ENCODE data around the gene VPS35L.

The VPS35L gene

GRCh38 chr16:19680881-19681340, 125.4 kb downstream of the VPS35L start:
- Histone ChIP-seq H3K27ac (ENCODE audit: low read depth, low read length) (no peak overlapping the region), H3K9ac (ENCODE audit: low read depth, low read length) (no peak overlapping the region), H3K36me3 (ENCODE audit: control insufficient read depth, insufficient read depth, low read length) (peaks cover 48% of the 10 kb centered on the region), H3K27me3 (ENCODE audit: control insufficient read depth, insufficient read depth, low read length) (no peaks in the 10 kb centered on the region), H3K4me3 (ENCODE audit: low read depth, low read length) (no peak overlapping the region), H3K9me3 (ENCODE audit: control insufficient read depth, insufficient read depth, low read length) (peaks cover 5% of the 10 kb centered on the region), H3K4me1 (ENCODE audit: control insufficient read depth, insufficient read depth, low read length) (no peaks in the 10 kb centered on the region)

GRCh38 chr16:19681637-19682036, 126.1 kb downstream of the VPS35L start:
- H3K36me3 ChIP-seq (ENCODE audit: control insufficient read depth, insufficient read depth, low read length), result peaks cover 53% of the 10 kb centered on the region
- H3K4me1 ChIP-seq (ENCODE audit: control insufficient read depth, insufficient read depth, low read length), result no peaks in the 10 kb centered on the region
- no peak overlapping the region for H3K4me3 ChIP-seq (ENCODE audit: low read depth, low read length)
- H3K27ac ChIP-seq (ENCODE audit: low read depth, low read length), result no peak overlapping the region
- H3K27me3 ChIP-seq (ENCODE audit: control insufficient read depth, insufficient read depth, low read length), result no peaks in the 10 kb centered on the region
- no peak overlapping the region for H3K9ac ChIP-seq (ENCODE audit: low read depth, low read length)
- H3K9me3 ChIP-seq (ENCODE audit: control insufficient read depth, insufficient read depth, low read length), result peaks cover 5% of the 10 kb centered on the region

- no peak overlapping the region for H3K4me3 ChIP-seq (ENCODE audit: low read depth, low read length)
- H3K9ac ChIP-seq (ENCODE audit: low read depth, low read length), result no peak overlapping the region
- peaks cover 57% of the 10 kb centered on the region for H3K36me3 ChIP-seq (ENCODE audit: control insufficient read depth, insufficient read depth, low read length)
- no peaks in the 10 kb centered on the region for H3K4me1 ChIP-seq (ENCODE audit: control insufficient read depth, insufficient read depth, low read length)
- H3K27ac ChIP-seq (ENCODE audit: low read depth, low read length), result no peak overlapping the region
- peaks cover 5% of the 10 kb centered on the region for H3K9me3 ChIP-seq (ENCODE audit: control insufficient read depth, insufficient read depth, low read length)
- H3K27me3 ChIP-seq (ENCODE audit: control insufficient read depth, insufficient read depth, low read length), result no peaks in the 10 kb centered on the region
These were observed 128.1 kb downstream of the VPS35L start for GRCh38 chr16:19683453-19684236.

- Histone ChIP-seq H3K9ac (ENCODE audit: low read depth, low read length) (no peak overlapping the region), H3K36me3 (ENCODE audit: control insufficient read depth, insufficient read depth, low read length) (peaks cover 58% of the 10 kb centered on the region), H3K4me3 (ENCODE audit: low read depth, low read length) (no peak overlapping the region), H3K27ac (ENCODE audit: low read depth, low read length) (no peak overlapping the region), H3K9me3 (ENCODE audit: control insufficient read depth, insufficient read depth, low read length) (peaks cover 5% of the 10 kb centered on the region), H3K27me3 (ENCODE audit: control insufficient read depth, insufficient read depth, low read length) (no peaks in the 10 kb centered on the region), H3K4me1 (ENCODE audit: control insufficient read depth, insufficient read depth, low read length) (no peaks in the 10 kb centered on the region)
These were observed 129.7 kb downstream of the VPS35L start for GRCh38 chr16:19685176-19685575.

GRCh38 chr16:19687279-19687678, 131.8 kb downstream of the VPS35L start:
- peaks cover 5% of the 10 kb centered on the region for H3K9me3 ChIP-seq (ENCODE audit: control insufficient read depth, insufficient read depth, low read length)
- peak overlapping the region; percentile 47 for H3K27ac ChIP-seq (ENCODE audit: low read depth, low read length)
- H3K27me3 ChIP-seq (ENCODE audit: control insufficient read depth, insufficient read depth, low read length), result no peaks in the 10 kb centered on the region
- no peak overlapping the region for H3K9ac ChIP-seq (ENCODE audit: low read depth, low read length)
- H3K4me3 ChIP-seq (ENCODE audit: low read depth, low read length), result no peak overlapping the region
- peaks cover 65% of the 10 kb centered on the region for H3K36me3 ChIP-seq (ENCODE audit: control insufficient read depth, insufficient read depth, low read length)
- H3K4me1 ChIP-seq (ENCODE audit: control insufficient read depth, insufficient read depth, low read length), result no peaks in the 10 kb centered on the region

- Histone ChIP-seq H3K27me3 (ENCODE audit: control insufficient read depth, insufficient read depth, low read length) (no peaks in the 10 kb centered on the region), H3K27ac (ENCODE audit: low read depth, low read length) (no peak overlapping the region), H3K36me3 (ENCODE audit: control insufficient read depth, insufficient read depth, low read length) (peaks cover 60% of the 10 kb centered on the region), H3K9me3 (ENCODE audit: control insufficient read depth, insufficient read depth, low read length) (peaks cover 5% of the 10 kb centered on the region), H3K4me3 (ENCODE audit: low read depth, low read length) (no peak overlapping the region), H3K4me1 (ENCODE audit: control insufficient read depth, insufficient read depth, low read length) (no peaks in the 10 kb centered on the region), H3K9ac (ENCODE audit: low read depth, low read length) (no peak overlapping the region)
These were observed 133.0 kb downstream of the VPS35L start for GRCh38 chr16:19688396-19689024.

- H3K36me3 ChIP-seq (ENCODE audit: control insufficient read depth, insufficient read depth, low read length), result peaks cover 52% of the 10 kb centered on the region
- no peak overlapping the region for H3K27ac ChIP-seq (ENCODE audit: low read depth, low read length)
- H3K4me1 ChIP-seq (ENCODE audit: control insufficient read depth, insufficient read depth, low read length), result no peaks in the 10 kb centered on the region
- H3K9ac ChIP-seq (ENCODE audit: low read depth, low read length), result no peak overlapping the region
- H3K27me3 ChIP-seq (ENCODE audit: control insufficient read depth, insufficient read depth, low read length), result no peaks in the 10 kb centered on the region
- H3K4me3 ChIP-seq (ENCODE audit: low read depth, low read length), result no peak overlapping the region
- peaks cover 5% of the 10 kb centered on the region for H3K9me3 ChIP-seq (ENCODE audit: control insufficient read depth, insufficient read depth, low read length)
These were observed 133.8 kb downstream of the VPS35L start for GRCh38 chr16:19689342-19689741.

GRCh38 chr16:19690196-19690595, 134.7 kb downstream of the VPS35L start:
- no peaks in the 10 kb centered on the region for H3K4me1 ChIP-seq (ENCODE audit: control insufficient read depth, insufficient read depth, low read length)
- no peak overlapping the region for H3K4me3 ChIP-seq (ENCODE audit: low read depth, low read length)
- no peak overlapping the region for H3K9ac ChIP-seq (ENCODE audit: low read depth, low read length)
- peaks cover 2% of the 10 kb centered on the region for H3K9me3 ChIP-seq (ENCODE audit: control insufficient read depth, insufficient read depth, low read length)
- H3K27me3 ChIP-seq (ENCODE audit: control insufficient read depth, insufficient read depth, low read length), result no peaks in the 10 kb centered on the region
- H3K36me3 ChIP-seq (ENCODE audit: control insufficient read depth, insufficient read depth, low read length), result peaks cover 47% of the 10 kb centered on the region
- H3K27ac ChIP-seq (ENCODE audit: low read depth, low read length), result no peak overlapping the region

- Histone ChIP-seq H3K36me3 (ENCODE audit: control insufficient read depth, insufficient read depth, low read length) (peaks cover 40% of the 10 kb centered on the region), H3K27me3 (ENCODE audit: control insufficient read depth, insufficient read depth, low read length) (no peaks in the 10 kb centered on the region), H3K27ac (ENCODE audit: low read depth, low read length) (no peak overlapping the region), H3K4me3 (ENCODE audit: low read depth, low read length) (no peak overlapping the region), H3K4me1 (ENCODE audit: control insufficient read depth, insufficient read depth, low read length) (no peaks in the 10 kb centered on the region), H3K9me3 (ENCODE audit: control insufficient read depth, insufficient read depth, low read length) (no peaks in the 10 kb centered on the region), H3K9ac (ENCODE audit: low read depth, low read length) (no peak overlapping the region)
These were observed 135.7 kb downstream of the VPS35L start for GRCh38 chr16:19691161-19691711.

- no peaks in the 10 kb centered on the region for H3K4me1 ChIP-seq (ENCODE audit: control insufficient read depth, insufficient read depth, low read length)
- H3K9me3 ChIP-seq (ENCODE audit: control insufficient read depth, insufficient read depth, low read length), result no peaks in the 10 kb centered on the region
- peaks cover 50% of the 10 kb centered on the region for H3K36me3 ChIP-seq (ENCODE audit: control insufficient read depth, insufficient read depth, low read length)
- H3K27me3 ChIP-seq (ENCODE audit: control insufficient read depth, insufficient read depth, low read length), result no peaks in the 10 kb centered on the region
- no peak overlapping the region for H3K9ac ChIP-seq (ENCODE audit: low read depth, low read length)
- no peak overlapping the region for H3K4me3 ChIP-seq (ENCODE audit: low read depth, low read length)
- H3K27ac ChIP-seq (ENCODE audit: low read depth, low read length), result no peak overlapping the region
These were observed 139.5 kb downstream of the VPS35L start for GRCh38 chr16:19694989-19695388.

GRCh38 chr16:19696328-19696727, 140.8 kb downstream of the VPS35L start:
- no peaks in the 10 kb centered on the region for H3K4me1 ChIP-seq (ENCODE audit: control insufficient read depth, insufficient read depth, low read length)
- H3K9me3 ChIP-seq (ENCODE audit: control insufficient read depth, insufficient read depth, low read length), result no peaks in the 10 kb centered on the region
- H3K4me3 ChIP-seq (ENCODE audit: low read depth, low read length), result no peak overlapping the region
- peaks cover 63% of the 10 kb centered on the region for H3K36me3 ChIP-seq (ENCODE audit: control insufficient read depth, insufficient read depth, low read length)
- H3K9ac ChIP-seq (ENCODE audit: low read depth, low read length), result no peak overlapping the region
- no peaks in the 10 kb centered on the region for H3K27me3 ChIP-seq (ENCODE audit: control insufficient read depth, insufficient read depth, low read length)
- no peak overlapping the region for H3K27ac ChIP-seq (ENCODE audit: low read depth, low read length)
